Subcutaneous abdominal adipose tissue (tissue), 5 donors: ENCODE data around the gene EML6.
"Not testable (repeated sequence)": the region's sequence is repeated elsewhere in the genome, so short reads cannot be mapped to it uniquely, and the experiment has no call there.

Source experiments
- H3K27ac ChIP-seq: one replicate; pipeline ENCODE4 v1.7.0; 2013; ENCODE audit warnings: low read depth, mild to moderate bottlenecking, inconsistent platforms, low read length, moderate library complexity
- H3K27me3 ChIP-seq, 5 donors: one replicate each; pipeline ENCODE4 v1.7.0; 2013; ENCODE audit warnings: low read length in 5 of 5, inconsistent platforms in 1 of 5; ENCODE audit not compliant: control insufficient read depth in 5 of 5, insufficient read depth in 4 of 5
- H3K36me3 ChIP-seq, 5 donors: one replicate each; pipeline ENCODE4 v1.7.0; 2013; ENCODE audit warnings: low read length in 5 of 5; ENCODE audit not compliant: control insufficient read depth in 5 of 5, insufficient read depth in 5 of 5
- H3K4me1 ChIP-seq, 5 donors: one replicate each; pipeline ENCODE4 v1.7.0; 2013; ENCODE audit warnings: low read length in 5 of 5, mild to moderate bottlenecking in 3 of 5, moderate library complexity in 1 of 5; ENCODE audit not compliant: control insufficient read depth in 5 of 5, insufficient read depth in 5 of 5
- H3K4me3 ChIP-seq, 5 donors: one replicate each; pipeline ENCODE4 v1.7.0; 2013; ENCODE audit warnings: low read length in 5 of 5, low read depth in 1 of 5
- H3K9ac ChIP-seq, 5 donors: one replicate each; pipeline ENCODE4 v1.7.0; 2013; ENCODE audit warnings: low read length in 5 of 5, mild to moderate bottlenecking in 4 of 5, moderate library complexity in 3 of 5
- H3K9me3 ChIP-seq, 5 donors: one replicate each; pipeline ENCODE4 v1.7.0; 2013; ENCODE audit warnings: low read length in 5 of 5; ENCODE audit not compliant: control insufficient read depth in 5 of 5
- donor health status: healthy.
- donor health status: healthy.
- donor health status: healthy.
- donor health status: healthy.
- donor health status: healthy.

Gene EML6

DNA sequence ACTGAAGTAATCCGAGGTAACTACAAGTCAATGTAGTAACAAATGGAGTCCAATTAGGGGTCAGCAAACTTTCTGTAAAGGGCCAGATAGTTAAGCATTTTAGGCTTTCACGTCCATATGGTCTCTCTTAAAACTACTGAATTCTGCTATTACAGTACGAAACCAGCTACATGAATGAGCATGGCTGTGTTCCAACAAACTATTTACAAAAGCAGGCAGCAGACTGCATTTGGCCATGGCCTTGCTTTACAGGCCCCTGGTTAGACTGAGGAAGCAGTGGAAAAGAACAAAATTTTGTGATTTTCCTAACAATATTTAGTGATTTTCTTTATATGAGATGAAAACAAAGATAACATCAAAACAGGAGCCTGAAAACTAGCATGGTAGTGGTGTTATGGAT, 262.8 kb downstream of the EML6 start:
- Histone ChIP-seq H3K27ac (peak overlapping the region; percentile 38), H3K4me1 (peaks cover 2 to 60% (median 25%) of the 10 kb centered on the region in 5 donors), H3K9me3 (no peaks in the 10 kb centered on the region), H3K4me3 (no peak overlapping the region), H3K36me3 (peaks cover 11 to 36% (median 27%) of the 10 kb centered on the region in 5 donors), H3K9ac (peak overlapping the region in 1 of 5 donors; percentile 35), H3K27me3 (no peaks in the 10 kb centered on the region)

DNA sequence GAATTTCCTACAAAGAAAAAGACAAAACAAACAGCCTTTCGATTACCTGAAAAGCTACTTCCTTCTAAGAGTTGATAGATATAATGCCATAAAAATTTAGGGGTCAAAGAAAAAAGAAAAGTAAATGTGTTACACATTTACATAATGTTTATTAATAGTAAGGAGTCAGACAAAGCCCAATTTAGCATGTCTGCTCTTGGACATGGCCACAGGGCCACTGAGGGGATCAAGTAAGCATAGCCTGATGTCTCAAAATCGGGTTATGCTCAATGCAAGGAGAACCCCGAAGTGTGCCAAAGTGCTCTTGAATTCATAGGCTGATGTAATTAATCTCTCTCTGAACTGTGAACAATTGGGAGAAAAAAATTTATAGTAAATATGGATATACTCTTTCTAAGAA, 265.1 kb downstream of the EML6 start:
- peak overlapping the region; percentile 6 for H3K27ac ChIP-seq
- no peak overlapping the region for H3K9ac ChIP-seq
- no peaks in the 10 kb centered on the region for H3K27me3 ChIP-seq
- H3K4me3 ChIP-seq, result no peak overlapping the region
- peaks cover 7 to 23% (median 17%) of the 10 kb centered on the region in 5 donors for H3K36me3 ChIP-seq
- H3K4me1 ChIP-seq, result peaks cover 2 to 54% (median 24%) of the 10 kb centered on the region in 5 donors
- H3K9me3 ChIP-seq, result no peaks in the 10 kb centered on the region

DNA sequence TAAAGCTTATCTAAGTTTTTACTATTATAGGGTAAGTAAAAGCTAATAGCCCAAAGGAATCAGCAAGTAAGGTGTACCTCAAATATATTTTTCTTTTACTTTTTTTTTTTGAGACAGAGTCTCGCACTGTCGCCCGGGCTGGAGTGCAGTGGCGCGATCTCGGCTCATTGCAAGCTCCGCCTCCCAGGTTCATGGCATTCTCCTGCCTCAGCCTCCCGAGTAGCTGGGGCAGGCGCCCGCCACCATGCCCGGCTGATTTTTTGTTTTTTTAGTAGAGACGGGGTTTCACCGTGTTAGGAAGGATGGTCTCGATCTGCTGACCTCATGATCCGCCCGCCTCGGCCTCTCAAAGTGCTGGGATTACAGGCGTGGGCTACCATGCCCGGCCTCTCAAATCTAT, 267.2 kb downstream of the EML6 start:
- not testable (repeated sequence) for H3K27me3 ChIP-seq, H3K4me3 ChIP-seq, H3K9me3 ChIP-seq, H3K9ac ChIP-seq
- Histone ChIP-seq H3K36me3 (peaks cover 7 to 16% (median 13%) of the 10 kb centered on the region in 5 donors), H3K4me1 (peaks cover 2 to 56% (median 26%) of the 10 kb centered on the region in 5 donors), H3K27ac (peak overlapping the region; percentile 4)

DNA sequence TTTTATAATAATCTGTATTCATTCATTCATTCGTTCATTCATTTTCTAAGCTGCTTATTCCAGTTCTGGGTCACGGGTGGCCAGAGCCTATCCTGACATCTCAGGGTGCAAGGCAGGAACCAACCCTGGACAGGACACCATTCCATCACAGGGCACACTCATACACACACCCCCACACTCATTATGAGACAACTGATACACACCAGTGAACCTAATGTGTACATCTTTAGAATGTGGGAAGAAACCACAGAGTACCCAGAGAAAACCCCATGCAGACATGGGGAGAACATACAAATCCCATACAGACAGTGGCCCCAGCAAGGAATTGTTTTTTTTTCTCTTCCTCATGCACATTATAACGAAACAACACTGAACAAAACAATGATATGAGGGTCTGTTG, 272.1 kb downstream of the EML6 start:
- H3K36me3 ChIP-seq, result no peaks in the 10 kb centered on the region
- H3K4me3 ChIP-seq, result no peak overlapping the region
- no peaks in the 10 kb centered on the region for H3K27me3 ChIP-seq
- H3K4me1 ChIP-seq, result peaks cover 4 to 66% (median 37%) of the 10 kb centered on the region in 5 donors
- no peak overlapping the region for H3K9ac ChIP-seq
- H3K27ac ChIP-seq, result no peak overlapping the region
- no peaks in the 10 kb centered on the region for H3K9me3 ChIP-seq

DNA sequence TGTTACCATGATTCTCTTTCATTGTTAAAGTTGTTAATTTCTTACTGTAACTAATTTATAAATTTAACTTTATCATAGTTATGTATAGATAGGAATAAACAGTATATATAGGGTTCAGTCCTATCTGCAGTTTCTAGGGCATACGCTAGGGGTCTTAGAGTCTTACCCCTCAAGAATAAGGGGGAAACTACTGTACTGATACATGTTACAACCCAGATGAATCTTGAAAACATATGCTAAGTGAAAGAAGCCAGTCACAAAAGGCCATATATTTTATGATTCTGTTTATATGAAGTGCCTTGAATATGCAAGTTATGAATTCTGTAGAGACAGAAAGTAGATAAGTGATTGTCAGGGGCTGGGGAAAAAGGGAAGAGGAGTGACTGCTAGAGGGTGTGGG, 274.4 kb downstream of the EML6 start:
- Histone ChIP-seq H3K9ac (no peak overlapping the region), H3K36me3 (no peaks in the 10 kb centered on the region), H3K4me3 (no peak overlapping the region), H3K9me3 (no peaks in the 10 kb centered on the region), H3K27me3 (no peaks in the 10 kb centered on the region), H3K4me1 (peaks cover 4 to 76% (median 42%) of the 10 kb centered on the region in 5 donors), H3K27ac (peak overlapping the region; percentile 61)

DNA sequence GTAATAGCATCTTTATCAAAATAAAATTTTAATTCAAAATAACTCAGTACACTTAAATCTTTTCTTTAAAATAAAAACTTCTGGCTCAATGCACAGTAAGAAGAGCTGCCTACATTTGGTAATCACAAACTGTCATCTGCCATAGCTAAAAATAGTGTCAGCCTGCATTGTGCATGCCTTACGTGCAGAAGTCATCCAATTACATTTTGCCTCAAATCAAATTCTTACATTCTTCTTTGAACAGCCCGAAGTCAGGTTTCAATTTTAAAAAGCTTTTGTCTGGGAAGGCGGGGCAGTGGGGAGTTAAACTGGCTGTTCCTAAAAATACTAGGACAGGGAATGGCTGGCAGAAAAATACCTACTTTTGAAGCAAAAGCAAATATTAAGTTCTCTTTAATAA, 275.7 kb downstream of the EML6 start:
- Histone ChIP-seq H3K27ac (peak overlapping the region; percentile 61), H3K9ac (peak overlapping the region in 1 of 5 donors; percentile 53), H3K4me1 (peaks cover 4 to 72% (median 37%) of the 10 kb centered on the region in 5 donors)

DNA sequence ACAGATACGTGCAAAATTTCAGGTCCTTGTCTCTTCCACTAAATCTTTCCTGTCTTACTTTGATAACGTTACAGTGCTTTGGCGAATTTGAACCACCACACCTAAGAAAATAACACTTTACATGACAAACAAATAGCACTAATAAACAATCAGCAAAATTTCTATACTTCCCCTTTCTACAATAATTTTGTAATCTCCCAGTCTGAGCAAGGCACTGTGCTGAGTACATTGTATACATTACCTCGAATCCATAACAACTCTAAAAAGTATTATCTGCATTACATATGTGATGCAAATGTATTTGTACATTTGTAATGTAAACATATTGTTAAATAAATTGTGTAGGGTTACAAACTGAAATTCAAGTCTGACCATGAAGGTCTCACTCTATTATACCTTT, 276.9 kb downstream of the EML6 start:
- H3K4me1 ChIP-seq, result peaks cover 4 to 74% (median 47%) of the 10 kb centered on the region in 5 donors

More for the DNA sequence above, 275.7 kb downstream of the EML6 start:
- Histone ChIP-seq H3K36me3 (no peaks in the 10 kb centered on the region), H3K9me3 (no peaks in the 10 kb centered on the region), H3K4me3 (peak overlapping the region in 1 of 5 donors; percentile 20), H3K27me3 (no peaks in the 10 kb centered on the region)

DNA sequence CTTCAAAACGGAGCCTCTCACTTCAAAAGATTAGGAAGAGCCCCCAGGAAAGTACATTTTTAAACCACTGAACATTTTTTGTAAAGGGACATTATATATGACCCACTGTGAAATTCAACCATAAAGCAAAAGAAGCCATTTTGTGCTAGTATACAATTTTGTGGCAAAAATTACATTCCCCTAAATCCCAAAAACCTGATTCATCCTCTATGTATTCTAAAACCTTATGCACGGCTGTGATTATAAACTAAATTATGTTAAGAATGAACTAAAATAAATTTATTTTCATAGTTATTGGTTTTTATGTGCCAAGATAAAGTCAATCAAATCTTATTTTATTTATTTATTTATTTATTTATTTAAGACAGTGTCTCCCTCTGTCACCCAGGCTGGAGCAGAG, 278.3 kb downstream of the EML6 start:
- H3K4me3 ChIP-seq, result no peak overlapping the region
- H3K9me3 ChIP-seq, result no peaks in the 10 kb centered on the region
- peaks cover 4 to 79% (median 57%) of the 10 kb centered on the region in 5 donors for H3K4me1 ChIP-seq
- H3K27me3 ChIP-seq, result no peaks in the 10 kb centered on the region
- no peaks in the 10 kb centered on the region for H3K36me3 ChIP-seq
- H3K27ac ChIP-seq, result peak overlapping the region; percentile 9
- no peak overlapping the region for H3K9ac ChIP-seq

More for the DNA sequence above, 276.9 kb downstream of the EML6 start:
- no peaks in the 10 kb centered on the region for H3K9me3 ChIP-seq
- peak overlapping the region; percentile 58 for H3K27ac ChIP-seq
- no peaks in the 10 kb centered on the region for H3K27me3 ChIP-seq
- H3K4me3 ChIP-seq, result no peak overlapping the region
- peak overlapping the region in 1 of 5 donors; percentile 8 for H3K9ac ChIP-seq
- H3K36me3 ChIP-seq, result no peaks in the 10 kb centered on the region

DNA sequence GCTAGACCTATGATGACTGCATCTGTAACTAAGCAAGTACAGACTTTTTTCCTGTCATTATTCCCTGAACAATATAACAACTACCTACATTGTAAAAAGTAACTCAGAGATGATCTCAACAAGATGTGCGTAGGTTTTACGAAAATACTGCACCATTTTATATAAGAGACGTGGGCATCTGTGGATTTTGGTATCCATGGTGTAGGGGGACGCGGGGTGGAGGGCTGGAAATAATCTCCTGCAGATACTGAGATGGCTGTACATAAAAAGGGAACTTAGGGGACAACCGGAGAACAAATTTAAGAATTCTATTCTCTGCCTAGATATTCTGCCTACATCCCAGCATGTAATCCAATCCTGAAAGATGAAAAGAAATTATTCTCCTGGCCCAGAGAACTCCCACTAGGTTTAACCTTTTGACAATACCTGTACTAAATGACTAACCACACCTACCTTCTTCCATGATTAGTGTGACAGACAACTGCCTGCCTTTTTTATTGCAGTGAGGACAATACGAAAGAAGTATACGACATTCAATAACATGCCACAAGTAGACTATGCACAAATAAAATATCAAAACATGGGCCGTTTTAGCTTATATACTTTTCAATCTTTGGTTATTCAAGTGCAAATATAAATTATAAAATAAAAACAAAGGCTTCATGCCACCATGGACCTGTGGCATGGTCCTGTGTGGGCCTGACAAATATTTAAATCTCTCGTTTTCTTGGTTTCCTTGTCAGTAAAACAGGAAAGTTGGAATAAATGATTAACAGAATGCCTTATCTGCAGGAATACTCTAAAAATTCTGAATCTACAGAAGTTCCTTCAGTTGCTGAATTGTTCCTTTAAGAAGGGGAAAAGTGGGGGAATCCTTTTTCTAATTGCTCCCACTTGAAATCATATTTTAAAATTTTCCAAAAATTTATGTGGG, 280.5 kb downstream of the EML6 start:
- no peak overlapping the region for H3K27ac ChIP-seq
- H3K9ac ChIP-seq, result no peak overlapping the region
- no peak overlapping the region for H3K4me3 ChIP-seq
- H3K9me3 ChIP-seq, result no peaks in the 10 kb centered on the region
- peaks cover 7 to 79% (median 65%) of the 10 kb centered on the region in 5 donors for H3K4me1 ChIP-seq
- H3K27me3 ChIP-seq, result no peaks in the 10 kb centered on the region
- no peaks in the 10 kb centered on the region for H3K36me3 ChIP-seq

DNA sequence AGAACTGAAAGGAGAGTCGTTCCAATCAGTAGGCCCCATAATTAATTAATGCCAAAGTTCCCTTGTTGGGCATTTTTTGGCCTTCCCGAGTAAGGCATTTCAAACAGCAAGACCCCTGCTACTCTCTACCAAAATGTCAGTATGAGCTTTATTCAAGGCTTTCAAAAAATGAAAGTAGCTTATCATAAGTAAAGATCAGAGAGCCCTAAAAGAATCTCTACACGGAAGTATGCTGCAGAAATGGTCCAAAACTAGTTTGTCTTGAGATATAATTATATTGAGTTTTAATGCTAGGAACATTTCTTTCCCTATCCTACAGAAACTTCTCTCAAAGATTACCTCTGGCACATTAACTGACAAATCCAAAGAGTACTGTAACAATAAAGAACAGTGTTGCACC, 282.8 kb downstream of the EML6 start:
- Histone ChIP-seq H3K9me3 (no peaks in the 10 kb centered on the region), H3K4me1 (peaks cover 6 to 82% (median 73%) of the 10 kb centered on the region in 5 donors), H3K36me3 (no peaks in the 10 kb centered on the region), H3K4me3 (peak overlapping the region in 2 of 5 donors; percentile 50 to 51), H3K27me3 (no peaks in the 10 kb centered on the region), H3K27ac (peak overlapping the region; percentile 91), H3K9ac (peak overlapping the region in 2 of 5 donors; percentile 37 to 60)
